Fibroblast of lung (primary cell): ENCODE data around the gene GATA3.

Experiments
- EZH2 ChIP-seq: IDR thresholded peaks from 2 replicates; pipeline ENCODE4 v1.5.1; 2012; ENCODE audit warnings: low read length, control low read depth, mild to moderate bottlenecking; ENCODE audit errors: missing control alignments
- TF ChIP-seq, protein P1 (sequence below), 2 donors: IDR thresholded peaks in 1 of 2; conservative IDR thresholded peaks in 1 of 2; 1 replicate in 1 of 2; 2 replicates in 1 of 2; pipeline ENCODE4 v1.5.1; 2011 to 2012; ENCODE audit warnings: low read length in 2 of 2, control low read depth in 1 of 2, inconsistent platforms in 1 of 2, low read depth in 1 of 2, mild to moderate bottlenecking in 1 of 2

DNA sequence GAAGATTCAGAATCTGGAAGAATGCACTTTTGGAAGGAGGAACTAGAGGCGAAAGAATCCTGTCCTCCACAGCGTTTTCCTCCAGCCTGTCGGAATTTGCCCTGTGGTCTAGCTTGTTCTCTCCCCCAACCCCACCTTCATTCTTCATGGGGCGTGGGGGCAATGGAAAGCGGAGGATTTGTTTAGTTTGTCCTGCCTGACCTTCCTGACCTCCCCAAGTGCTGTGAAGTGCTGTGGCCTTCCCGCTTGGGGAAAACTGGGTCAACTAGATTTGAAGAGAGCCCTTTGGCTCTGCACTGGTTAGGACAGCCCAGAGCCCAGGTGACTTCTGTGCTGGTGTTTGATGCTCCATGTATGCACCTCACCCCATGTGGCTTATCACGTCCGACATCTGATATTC, 49.1 kb downstream of the GATA3 start:
- TF ChIP-seq, protein P1, sequence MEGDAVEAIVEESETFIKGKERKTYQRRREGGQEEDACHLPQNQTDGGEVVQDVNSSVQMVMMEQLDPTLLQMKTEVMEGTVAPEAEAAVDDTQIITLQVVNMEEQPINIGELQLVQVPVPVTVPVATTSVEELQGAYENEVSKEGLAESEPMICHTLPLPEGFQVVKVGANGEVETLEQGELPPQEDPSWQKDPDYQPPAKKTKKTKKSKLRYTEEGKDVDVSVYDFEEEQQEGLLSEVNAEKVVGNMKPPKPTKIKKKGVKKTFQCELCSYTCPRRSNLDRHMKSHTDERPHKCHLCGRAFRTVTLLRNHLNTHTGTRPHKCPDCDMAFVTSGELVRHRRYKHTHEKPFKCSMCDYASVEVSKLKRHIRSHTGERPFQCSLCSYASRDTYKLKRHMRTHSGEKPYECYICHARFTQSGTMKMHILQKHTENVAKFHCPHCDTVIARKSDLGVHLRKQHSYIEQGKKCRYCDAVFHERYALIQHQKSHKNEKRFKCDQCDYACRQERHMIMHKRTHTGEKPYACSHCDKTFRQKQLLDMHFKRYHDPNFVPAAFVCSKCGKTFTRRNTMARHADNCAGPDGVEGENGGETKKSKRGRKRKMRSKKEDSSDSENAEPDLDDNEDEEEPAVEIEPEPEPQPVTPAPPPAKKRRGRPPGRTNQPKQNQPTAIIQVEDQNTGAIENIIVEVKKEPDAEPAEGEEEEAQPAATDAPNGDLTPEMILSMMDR (conservative IDR thresholded peaks at IDR 0.05 in 1 of 2, IDR thresholded peaks at IDR 0.05 in 1 of 2; ENCODE audit: low read depth in 1 of 2, low read length in 2 of 2), result no peak
- no peak for TF ChIP-seq EZH2
